IPS-20b (cell line): ENCODE data around the gene MSH4.

ENCODE experiments used
- H3K27ac ChIP-seq: one replicate; pipeline ENCODE4 v1.5.1; 2013; ENCODE audit warnings: low read length
- H3K27me3 ChIP-seq: 2 replicates; pipeline ENCODE4 v1.6.1; 2013; ENCODE audit warnings: mild to moderate bottlenecking, low read length, inconsistent platforms; ENCODE audit not compliant: insufficient read depth
- H3K36me3 ChIP-seq: 2 replicates; pipeline ENCODE4 v1.6.1; 2013; ENCODE audit warnings: low read depth, mild to moderate bottlenecking, inconsistent platforms, low read length, moderate library complexity; ENCODE audit not compliant: insufficient read depth
- H3K4me1 ChIP-seq: 2 replicates; pipeline ENCODE4 v1.6.1; 2013; ENCODE audit warnings: mild to moderate bottlenecking, control low read depth, inconsistent platforms, low read length, moderate library complexity; ENCODE audit not compliant: insufficient read depth
- H3K4me3 ChIP-seq: 2 replicates; pipeline ENCODE4 v1.5.1; 2013; ENCODE audit warnings: mild to moderate bottlenecking, low read length, inconsistent platforms
- H3K9ac ChIP-seq: 2 replicates; pipeline ENCODE4 v1.6.1; 2013; ENCODE audit warnings: low read depth, mild to moderate bottlenecking, inconsistent platforms, low read length, moderate library complexity
- H3K9me3 ChIP-seq: 2 replicates; pipeline ENCODE4 v1.6.1; 2013; ENCODE audit warnings: mild to moderate bottlenecking, low read depth, low read length, inconsistent platforms; ENCODE audit not compliant: insufficient read depth

Gene MSH4

GRCh38 chr1:75952016-75952415 is 155.3 kb downstream of the MSH4 start:
- no peaks in the 10 kb centered on the region for H3K4me1 ChIP-seq
- no peak overlapping the region for H3K9ac ChIP-seq
- H3K4me3 ChIP-seq = no peak overlapping the region
- H3K36me3 ChIP-seq = no peaks in the 10 kb centered on the region
- no peaks in the 10 kb centered on the region for H3K27me3 ChIP-seq
- H3K27ac ChIP-seq = no peak overlapping the region
- H3K9me3 ChIP-seq = no peaks in the 10 kb centered on the region

GRCh38 chr1:75953461-75953860 is 156.8 kb downstream of the MSH4 start:
- no peak overlapping the region for H3K27ac ChIP-seq
- H3K9ac ChIP-seq = no peak overlapping the region
- no peaks in the 10 kb centered on the region for H3K36me3 ChIP-seq
- no peaks in the 10 kb centered on the region for H3K27me3 ChIP-seq
- no peaks in the 10 kb centered on the region for H3K9me3 ChIP-seq
- no peak overlapping the region for H3K4me3 ChIP-seq
- no peaks in the 10 kb centered on the region for H3K4me1 ChIP-seq

GRCh38 chr1:75954586-75954985 is 157.9 kb downstream of the MSH4 start:
- Histone ChIP-seq H3K4me1 (no peaks in the 10 kb centered on the region), H3K9me3 (no peaks in the 10 kb centered on the region), H3K27me3 (no peaks in the 10 kb centered on the region), H3K9ac (no peak overlapping the region), H3K27ac (no peak overlapping the region), H3K4me3 (no peak overlapping the region), H3K36me3 (no peaks in the 10 kb centered on the region)
